GM19193 (cell line): ENCODE results near the gene NOG.

Experiments
- POLR2A ChIP-seq: IDR thresholded peaks from 4 replicates; pipeline ENCODE4 v1.6.1; 2011; ENCODE audit not compliant: insufficient read depth, insufficient read length; ENCODE audit errors: extremely low read depth

NOG gene

GRCh38 chr17:56604691-56605290 lies 11.3 kb downstream of the NOG start:
- TF ChIP-seq POLR2A = no peak

DNA sequence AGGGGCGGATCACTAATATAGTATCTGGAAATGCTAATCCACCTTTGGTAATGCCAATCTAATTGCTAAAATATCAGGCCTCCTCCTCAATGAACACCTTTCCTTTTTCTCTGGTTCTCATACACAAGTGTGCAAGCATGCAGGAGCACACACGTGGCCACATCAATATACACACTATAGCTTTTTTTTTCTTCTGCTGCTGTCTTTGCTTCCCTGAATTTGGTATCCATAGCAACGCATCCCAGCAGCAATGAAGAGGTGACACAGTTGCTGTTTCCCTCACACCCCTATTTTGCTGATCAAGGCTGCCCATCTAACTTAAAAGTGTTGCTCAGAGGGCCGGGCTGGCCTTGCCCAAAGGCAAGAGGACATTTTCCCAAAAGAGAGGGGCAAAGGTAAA lies 15.4 kb downstream of the NOG start:
- TF ChIP-seq POLR2A = no peak

DNA sequence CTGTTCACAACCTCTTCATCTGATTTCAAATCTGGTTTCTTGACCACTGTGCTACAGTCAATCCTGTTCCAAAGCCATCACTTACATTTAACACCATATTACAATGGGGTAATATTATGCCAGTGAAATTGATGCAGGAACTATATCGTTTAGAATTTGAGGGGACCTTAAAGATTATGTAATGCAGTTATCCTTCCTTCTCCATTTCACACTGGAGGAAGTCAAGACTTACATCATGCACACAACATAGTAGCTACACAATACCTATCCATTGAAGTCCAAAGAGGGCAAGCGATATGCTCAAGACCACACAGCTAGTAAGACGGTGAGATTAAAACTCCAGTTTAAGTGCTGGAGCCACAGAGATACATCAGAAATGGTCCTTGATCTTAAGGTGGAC lies 16.8 kb downstream of the NOG start:
- TF ChIP-seq POLR2A = no peak

DNA sequence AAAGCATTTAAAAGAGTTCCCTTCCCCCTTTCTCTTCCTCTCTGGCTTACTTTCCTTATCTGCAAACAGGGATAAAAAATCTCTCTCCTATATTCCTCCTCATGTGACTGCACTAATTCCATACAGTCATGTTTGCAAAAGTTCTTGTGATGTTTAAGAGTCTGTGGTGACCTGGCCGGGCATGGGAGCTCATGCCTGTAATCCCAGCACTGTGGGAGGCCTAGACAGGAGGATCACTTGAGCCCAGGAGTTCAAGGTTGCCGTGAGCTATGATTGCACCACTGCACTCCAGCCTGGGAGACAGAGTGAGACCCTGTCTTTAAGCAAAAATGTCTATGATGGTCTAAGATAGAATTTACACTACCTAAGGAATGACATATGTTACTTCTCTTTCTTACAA lies 19.6 kb downstream of the NOG start:
- TF ChIP-seq POLR2A = no peak

DNA sequence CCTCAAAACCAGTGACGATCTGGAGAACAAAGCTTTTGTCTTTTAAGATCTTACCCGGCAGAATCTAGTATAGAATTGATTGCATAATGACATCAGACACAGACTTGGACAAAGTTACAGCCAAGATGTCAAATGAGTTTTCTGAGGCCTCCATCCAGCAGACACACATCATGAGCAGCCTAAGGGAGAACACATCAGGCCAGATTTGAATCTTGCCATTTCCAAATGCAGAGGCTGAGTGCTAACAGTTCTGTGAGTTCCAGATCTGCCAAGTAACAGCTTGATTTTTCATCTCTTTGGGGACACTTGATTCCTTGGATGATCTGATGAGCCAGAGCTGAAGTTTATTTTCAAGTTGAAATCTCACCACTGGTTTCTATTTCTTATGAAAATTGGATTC lies 21.0 kb downstream of the NOG start:
- TF ChIP-seq POLR2A = no peak

DNA sequence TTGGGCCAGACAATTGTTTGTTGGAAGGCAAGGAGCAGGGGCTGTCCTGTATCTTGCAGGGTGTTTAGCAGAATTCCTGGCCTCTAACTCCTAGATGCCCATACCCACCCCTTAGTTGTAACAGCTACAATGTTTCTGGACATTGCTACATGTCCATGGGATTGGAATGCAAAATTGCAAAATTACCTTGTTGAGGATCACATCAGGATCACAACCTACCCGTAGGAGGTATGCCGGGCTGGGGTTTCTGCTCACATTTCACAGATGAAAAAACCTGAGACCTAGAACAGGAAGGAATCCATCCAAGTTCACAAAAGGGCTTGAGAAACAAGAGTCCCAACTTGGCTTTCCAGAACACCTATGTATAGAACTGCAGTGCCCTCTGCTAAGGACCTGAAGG lies 22.7 kb downstream of the NOG start:
- TF ChIP-seq POLR2A = no peak

- TF ChIP-seq POLR2A = no peak
Measured at GRCh38 chr17:56623383-56623782, 29.9 kb downstream of the NOG start.

DNA sequence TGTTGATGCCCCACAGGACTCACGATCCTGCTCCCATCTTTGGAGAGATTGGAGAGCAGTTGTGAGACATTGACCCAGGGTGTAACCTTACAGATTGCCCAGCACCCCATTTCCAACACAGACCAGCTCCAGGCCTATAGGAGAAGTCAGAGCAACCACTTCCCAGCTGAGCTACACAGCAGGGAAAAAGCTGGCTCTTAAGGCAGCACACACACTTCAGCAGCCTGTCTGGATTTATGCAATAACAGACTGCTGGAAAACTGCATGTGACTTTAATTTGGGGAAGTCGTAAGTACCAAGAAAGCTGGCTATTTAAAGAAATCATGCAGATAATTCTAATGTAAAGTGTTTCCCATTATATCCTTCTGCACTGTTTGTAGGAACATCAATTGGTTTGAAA lies 30.8 kb downstream of the NOG start:
- no peak for TF ChIP-seq POLR2A

DNA sequence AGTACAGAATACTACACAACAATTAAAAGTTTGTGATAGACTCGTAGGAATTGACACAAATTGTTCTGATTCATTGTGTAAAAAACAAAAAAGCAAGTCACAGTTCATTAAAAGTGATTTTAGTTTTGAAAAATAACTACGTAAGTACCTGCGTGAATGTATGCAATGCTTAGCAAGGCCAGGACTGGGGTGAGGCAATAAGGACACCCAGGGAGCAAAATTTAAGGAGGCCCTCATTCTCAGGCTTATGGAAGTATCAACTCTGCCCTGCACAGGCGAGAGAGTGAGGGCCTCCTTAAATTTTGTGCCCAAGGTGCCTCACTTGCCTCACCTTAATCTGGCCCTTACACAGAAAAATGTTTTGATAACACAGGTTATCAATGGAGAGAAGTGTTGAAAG lies 31.4 kb downstream of the NOG start:
- no peak for TF ChIP-seq POLR2A

GRCh38 chr17:56629531-56630075 lies 36.1 kb downstream of the NOG start:
- TF ChIP-seq POLR2A = no peak

GRCh38 chr17:56630202-56630601 lies 36.7 kb downstream of the NOG start:
- no peak for TF ChIP-seq POLR2A

DNA sequence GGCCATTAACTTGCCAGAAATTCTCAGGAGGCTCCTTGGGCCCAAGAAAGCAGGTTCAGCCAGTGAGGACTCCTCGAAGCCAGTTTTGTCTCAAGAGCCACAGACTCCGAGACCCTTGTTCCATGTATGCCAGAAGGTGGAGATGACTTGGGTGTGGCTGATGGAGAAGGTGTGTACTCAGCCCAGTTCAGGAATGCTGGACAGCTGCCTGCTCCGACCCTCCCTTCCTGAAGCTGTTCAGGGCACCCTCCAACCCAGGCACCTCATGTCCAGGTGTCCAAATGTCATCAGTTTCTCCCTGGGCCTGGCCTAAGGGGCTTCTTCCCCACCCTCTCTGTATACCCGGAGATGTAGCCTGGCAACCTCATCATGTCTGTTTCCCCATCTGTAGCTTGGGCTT lies 40.2 kb downstream of the NOG start:
- TF ChIP-seq POLR2A = no peak

GRCh38 chr17:56635641-56636040 lies 42.1 kb downstream of the NOG start:
- TF ChIP-seq POLR2A = no peak

DNA sequence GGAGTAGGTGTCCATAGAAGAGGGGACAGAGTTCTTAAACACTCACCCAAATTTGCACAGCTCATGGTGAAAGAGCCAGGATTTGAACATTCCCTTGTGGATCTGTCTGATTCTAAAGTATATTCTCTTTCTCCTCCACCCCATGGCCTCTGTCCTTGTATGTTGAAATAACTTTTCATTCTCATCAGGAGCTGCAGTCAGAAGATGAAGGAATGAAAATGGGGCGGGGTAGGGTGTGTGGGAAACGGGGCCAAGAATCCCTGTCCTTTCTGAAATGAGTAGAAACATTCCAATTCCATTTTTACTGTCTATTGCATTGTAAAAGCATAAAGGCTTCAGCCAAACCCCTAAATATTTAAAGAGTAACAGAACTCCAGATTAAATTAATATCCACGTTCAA lies 42.8 kb downstream of the NOG start:
- TF ChIP-seq POLR2A = no peak

- TF ChIP-seq POLR2A = no peak
Measured at GRCh38 chr17:56637254-56637653, 43.8 kb downstream of the NOG start.

- no peak for TF ChIP-seq POLR2A
Measured at GRCh38 chr17:56638591-56639051, 45.1 kb downstream of the NOG start.

DNA sequence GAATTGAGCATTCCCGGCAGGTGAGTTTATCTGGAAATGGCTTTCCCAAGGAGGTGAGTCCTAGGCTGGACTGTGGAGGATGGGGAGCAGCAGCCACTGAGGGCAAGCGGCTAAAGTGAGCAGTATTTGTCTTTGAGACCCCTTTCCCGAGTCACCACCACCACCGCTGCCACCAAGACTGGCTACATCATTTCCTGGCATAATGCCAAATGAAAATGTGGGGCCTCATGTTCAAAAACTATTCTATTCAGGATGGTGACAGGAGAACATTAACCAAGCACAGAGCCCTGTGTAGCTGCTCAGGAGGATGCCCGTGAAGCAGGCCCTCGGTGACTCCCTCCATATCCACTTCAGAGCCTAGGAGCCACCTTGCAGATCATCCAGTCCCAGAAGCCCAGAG lies 46.0 kb downstream of the NOG start:
- no peak for TF ChIP-seq POLR2A
